DMS153 (cell line): ENCODE measurements around the gene FAAP100.
"Not testable (repeated sequence)": the region's sequence is repeated elsewhere in the genome, so short reads cannot be mapped to it uniquely, and the experiment has no call there.

Source experiments
- DNase-seq: peaks from one replicate; lab custom pipeline; 2025; lab: John Stamatoyannopoulos, UW

FAAP100 gene, protein sequence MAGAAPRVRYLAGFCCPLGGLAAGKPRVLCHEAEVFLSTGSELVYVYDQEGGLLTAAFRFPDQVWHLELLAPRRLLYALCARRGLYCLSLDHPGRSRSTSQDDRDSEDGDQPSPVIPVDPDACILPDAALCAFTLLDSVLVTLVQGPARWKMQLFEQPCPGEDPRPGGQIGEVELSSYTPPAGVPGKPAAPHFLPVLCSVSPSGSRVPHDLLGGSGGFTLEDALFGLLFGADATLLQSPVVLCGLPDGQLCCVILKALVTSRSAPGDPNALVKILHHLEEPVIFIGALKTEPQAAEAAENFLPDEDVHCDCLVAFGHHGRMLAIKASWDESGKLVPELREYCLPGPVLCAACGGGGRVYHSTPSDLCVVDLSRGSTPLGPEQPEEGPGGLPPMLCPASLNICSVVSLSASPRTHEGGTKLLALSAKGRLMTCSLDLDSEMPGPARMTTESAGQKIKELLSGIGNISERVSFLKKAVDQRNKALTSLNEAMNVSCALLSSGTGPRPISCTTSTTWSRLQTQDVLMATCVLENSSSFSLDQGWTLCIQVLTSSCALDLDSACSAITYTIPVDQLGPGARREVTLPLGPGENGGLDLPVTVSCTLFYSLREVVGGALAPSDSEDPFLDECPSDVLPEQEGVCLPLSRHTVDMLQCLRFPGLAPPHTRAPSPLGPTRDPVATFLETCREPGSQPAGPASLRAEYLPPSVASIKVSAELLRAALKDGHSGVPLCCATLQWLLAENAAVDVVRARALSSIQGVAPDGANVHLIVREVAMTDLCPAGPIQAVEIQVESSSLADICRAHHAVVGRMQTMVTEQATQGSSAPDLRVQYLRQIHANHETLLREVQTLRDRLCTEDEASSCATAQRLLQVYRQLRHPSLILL

DNA sequence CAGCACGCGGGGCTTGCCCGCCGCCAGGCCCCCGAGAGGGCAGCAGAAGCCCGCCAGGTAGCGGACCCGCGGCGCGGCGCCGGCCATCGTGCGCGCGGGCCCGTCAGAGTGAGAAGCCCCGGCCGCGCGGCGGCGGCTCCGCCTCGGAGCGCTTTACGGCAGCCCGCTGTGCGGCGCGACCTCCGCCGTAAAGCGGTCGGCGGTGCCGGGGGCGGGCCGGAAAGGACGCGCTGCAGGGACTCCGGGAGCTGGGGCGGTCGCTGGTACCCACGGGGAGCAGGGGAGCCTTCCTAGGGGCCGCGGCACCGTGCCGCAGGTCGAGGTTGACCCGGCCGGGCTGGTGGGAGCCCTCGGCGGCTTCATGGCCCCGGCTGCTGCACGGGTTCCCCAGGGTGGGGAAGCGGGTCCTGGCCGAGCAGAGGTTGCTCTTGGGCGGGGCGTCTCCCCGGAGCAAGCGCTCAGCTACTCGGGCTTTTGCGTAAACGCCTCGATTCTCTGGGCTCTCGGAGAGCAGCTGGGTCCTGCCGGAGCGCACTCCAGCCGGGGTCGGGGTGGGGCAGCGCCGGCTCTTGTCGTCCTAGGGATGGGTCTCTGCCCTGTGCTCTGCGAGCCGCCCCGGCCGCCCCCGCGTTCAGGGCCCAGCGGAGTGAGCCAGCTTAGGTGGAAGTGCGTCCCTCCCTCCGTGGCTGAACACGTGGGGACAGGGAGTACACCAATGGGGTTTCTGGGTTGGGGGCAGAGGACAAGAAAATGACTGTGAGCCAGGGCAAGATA is at the start of gene FAAP100:
Gene FAAP100 (minus strand): TSS at position 110 of the 774 bp plus-strand sequence. CDS start 23 bp downstream, at position 87.
- DNase-seq, result no peak

- peak; percentile 13 for DNase-seq
These were observed 49.5 kb upstream of the FAAP100 start for GRCh38 chr17:81601525-81602120.

- DNase-seq, result no peak
These were observed 47.8 kb upstream of the FAAP100 start for GRCh38 chr17:81599719-81600486.

- no peak for DNase-seq
These were observed 41.1 kb upstream of the FAAP100 start for GRCh38 chr17:81593105-81593871.

- no peak for DNase-seq
These were observed 39.8 kb upstream of the FAAP100 start for GRCh38 chr17:81591971-81592370.

- DNase-seq, result no peak
These were observed 38.0 kb upstream of the FAAP100 start for GRCh38 chr17:81590121-81590520.

GRCh38 chr17:81589612-81590011 is 37.5 kb upstream of the FAAP100 start:
- DNase-seq, result no peak

DNA sequence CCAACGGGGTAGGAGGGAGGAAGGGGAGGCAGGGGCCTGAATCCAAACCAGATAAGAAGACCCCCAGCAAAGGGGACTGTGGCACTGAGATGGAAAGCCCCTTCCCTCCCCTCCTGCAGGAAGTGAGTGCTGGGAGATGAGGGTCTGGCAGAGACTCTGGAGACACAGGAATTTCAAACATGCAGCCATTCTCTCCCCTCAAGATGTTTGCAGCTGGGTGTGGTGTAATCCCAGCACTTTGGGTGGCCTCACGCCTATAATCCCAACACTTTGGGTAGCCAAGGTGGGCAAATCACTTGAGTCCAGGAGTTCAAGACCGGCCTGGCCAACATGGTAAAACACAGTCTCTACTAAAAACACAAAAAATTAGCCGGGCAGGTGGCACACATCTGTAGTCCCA is 33.9 kb upstream of the FAAP100 start:
- no peak for DNase-seq

GRCh38 chr17:81584771-81585170 is 32.6 kb upstream of the FAAP100 start:
- DNase-seq, result not testable (repeated sequence)

DNA sequence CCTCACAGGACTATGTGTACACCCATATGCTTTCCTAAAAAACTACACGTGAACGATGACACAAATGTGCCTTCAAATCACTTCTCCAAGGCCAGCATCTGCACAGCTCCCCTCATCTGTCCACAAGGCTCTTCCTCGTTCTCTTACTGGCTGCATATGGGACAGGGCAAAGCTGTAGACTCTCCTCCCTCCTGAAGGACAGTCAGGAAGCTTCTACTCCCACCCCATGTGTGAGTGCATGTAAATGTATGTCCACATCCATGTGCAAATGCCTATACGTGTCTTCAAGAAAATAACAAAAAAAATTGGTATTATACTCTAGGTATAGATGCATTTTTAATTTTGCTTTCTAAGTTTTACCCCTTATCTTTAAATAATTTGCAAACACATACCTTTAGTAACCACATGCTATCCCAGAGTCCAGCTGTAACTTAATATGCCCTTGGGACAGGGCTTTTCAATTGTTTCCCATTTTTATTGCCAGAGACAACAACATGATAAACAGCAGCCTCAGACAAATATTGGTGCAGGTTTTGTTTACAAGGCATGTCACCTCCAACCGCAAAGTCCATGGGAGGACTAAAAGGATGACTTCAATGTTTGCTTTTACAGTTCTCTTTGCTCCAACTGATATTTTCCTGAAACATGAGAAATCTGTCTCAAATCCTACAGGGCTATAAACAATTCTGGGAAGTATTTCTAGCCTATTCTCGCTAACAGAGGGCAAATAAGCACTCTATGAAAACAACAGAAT is 31.6 kb upstream of the FAAP100 start:
- no peak for DNase-seq

GRCh38 chr17:81582749-81583148 is 30.6 kb upstream of the FAAP100 start:
- no peak for DNase-seq

- no peak for DNase-seq
These were observed 30.2 kb upstream of the FAAP100 start for GRCh38 chr17:81582341-81582740.

DNA sequence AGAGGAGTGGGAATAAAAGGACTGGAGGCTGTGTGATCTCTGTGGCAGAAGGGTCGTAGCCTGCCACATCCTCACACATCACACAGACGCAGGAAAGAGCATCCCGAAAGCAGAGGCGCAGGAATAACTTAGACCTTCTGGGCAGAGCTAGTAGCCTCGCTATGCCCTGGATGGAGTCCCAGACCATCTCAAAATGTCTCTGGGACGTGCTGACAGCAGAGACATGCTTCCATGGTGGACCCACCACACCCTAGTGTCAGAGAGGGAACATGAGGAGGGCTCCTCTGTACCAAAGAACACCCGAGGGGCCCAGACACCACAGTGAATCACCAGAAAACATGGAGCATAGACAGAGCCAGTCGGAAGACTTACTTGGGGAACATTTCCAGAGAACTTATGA is 29.6 kb upstream of the FAAP100 start:
- no peak for DNase-seq

DNA sequence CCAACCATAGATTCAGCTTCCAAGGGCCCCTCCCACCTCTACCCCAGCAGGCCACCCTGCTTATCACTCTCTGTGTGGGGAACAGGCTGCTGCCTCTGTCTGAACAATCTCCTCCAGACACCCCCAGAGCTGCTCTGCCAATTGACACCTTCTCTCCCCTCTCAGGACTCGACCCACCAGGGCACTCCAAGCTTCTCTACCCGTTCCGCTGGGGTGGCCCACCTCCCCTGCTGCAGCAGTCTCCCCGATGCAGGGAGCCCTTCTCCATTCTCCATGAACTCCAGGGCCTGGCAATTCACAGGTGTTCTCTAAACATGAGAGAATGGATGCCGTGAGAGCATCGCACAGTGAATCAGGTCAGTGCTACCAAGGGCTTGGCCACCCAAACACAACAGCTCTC is 28.3 kb upstream of the FAAP100 start:
- no peak for DNase-seq

GRCh38 chr17:81579821-81580321 is 27.7 kb upstream of the FAAP100 start:
- no peak for DNase-seq

GRCh38 chr17:81579298-81579697 is 27.1 kb upstream of the FAAP100 start:
- DNase-seq, result no peak

DNA sequence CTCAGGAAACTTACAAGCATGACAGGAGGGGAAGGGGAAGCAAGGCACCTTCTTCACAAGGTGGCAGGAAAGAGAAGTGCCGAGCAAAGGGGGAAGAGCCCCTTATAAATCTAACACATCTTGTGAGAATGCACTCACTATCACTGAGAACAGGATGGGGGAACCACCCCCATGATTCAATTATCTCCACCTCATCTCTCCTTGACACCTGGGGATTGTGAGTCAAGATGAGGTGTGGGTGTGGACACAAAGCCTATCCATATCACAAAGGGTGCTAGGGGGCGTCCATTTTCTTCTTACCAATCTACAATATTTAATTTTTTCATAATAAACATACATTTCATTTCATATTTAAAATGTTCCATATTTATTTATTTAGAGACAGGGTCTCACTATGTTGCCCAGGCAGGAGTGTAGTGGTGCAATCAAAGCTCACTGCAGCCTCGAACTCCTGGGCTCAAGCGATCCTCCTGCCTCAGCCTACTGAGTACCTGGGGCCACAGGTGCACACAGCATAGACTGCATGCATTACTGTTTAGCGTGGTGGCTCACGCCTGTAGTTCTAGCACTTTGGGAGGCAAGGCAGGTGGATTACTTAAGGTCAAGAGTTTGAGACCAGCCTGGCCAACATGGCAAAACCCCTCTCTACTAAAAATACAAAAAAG is 26.5 kb upstream of the FAAP100 start:
- DNase-seq, result no peak

GRCh38 chr17:81578038-81578441 is 25.9 kb upstream of the FAAP100 start:
- DNase-seq, result no peak
